Measurements from ENCODE around the gene TMEM52. TPM values are rescaled to one million over a fixed set of nuclear protein-coding genes. Genes with fewer than 3 reads are reported as not detected.

Gene TMEM52
- total and polyA plus RNA-seq, 2 of the 13 experiments (the other 11 are each of a cell fraction or from before 2014, with no cell fraction given), result 13.2 to 18.7 TPM

DNA sequence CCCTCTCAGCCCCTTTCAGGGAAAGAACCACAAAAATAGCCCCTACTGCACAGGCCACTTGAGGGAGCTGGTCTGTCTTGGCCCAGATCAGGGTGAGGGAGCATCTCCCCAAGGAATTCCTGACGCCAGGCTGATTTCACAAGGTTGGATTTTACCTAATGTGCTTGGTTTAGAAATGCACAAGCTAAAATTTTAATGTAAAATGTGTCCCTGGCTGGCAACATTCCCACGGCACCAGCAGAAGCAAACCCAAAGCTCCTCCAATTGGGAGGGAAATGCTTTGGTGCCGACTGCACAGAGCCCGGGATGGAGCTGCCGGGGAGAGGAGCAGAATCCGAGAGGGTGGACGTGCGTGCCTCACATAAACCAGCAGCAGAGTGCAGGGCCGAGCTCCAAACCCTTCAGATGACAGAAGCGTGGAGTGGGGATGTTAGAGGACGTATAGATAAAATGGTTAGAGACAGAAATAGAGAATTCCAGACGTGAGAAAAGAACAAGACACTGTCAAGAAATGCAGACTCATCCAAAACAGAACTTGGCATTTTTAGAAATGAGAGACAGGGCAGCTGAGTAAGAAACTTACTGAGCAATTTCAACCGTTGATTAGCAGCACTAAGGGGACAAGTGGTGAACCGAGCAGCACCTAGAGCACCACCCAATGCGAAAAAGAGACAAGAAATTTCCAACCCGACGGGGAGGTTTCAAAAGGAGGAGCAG lies 41.6 kb upstream of the TMEM52 start (continued):
- TF ChIP-seq, protein P1, sequence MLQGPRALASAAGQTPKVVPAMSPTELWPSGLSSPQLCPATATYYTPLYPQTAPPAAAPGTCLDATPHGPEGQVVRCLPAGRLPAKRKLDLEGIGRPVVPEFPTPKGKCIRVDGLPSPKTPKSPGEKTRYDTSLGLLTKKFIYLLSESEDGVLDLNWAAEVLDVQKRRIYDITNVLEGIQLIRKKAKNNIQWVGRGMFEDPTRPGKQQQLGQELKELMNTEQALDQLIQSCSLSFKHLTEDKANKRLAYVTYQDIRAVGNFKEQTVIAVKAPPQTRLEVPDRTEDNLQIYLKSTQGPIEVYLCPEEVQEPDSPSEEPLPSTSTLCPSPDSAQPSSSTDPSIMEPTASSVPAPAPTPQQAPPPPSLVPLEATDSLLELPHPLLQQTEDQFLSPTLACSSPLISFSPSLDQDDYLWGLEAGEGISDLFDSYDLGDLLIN (CRISPR knock-in tag; IDR thresholded peaks at IDR 0.05; ENCODE audit: borderline replicate concordance), result no peak
- no peak for TF ChIP-seq THAP11 (CRISPR knock-in tag; IDR thresholded peaks at IDR 0.05)
- TF ChIP-seq, protein P2, sequence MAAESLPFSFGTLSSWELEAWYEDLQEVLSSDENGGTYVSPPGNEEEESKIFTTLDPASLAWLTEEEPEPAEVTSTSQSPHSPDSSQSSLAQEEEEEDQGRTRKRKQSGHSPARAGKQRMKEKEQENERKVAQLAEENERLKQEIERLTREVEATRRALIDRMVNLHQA (CRISPR knock-in tag; IDR thresholded peaks at IDR 0.05), result no peak
- TF ChIP-seq ZNF768 (CRISPR knock-in tag; IDR thresholded peaks at IDR 0.05), result peak; percentile 58; the same call in 1 of the 2 replicates
- TF ChIP-seq, protein P3, sequence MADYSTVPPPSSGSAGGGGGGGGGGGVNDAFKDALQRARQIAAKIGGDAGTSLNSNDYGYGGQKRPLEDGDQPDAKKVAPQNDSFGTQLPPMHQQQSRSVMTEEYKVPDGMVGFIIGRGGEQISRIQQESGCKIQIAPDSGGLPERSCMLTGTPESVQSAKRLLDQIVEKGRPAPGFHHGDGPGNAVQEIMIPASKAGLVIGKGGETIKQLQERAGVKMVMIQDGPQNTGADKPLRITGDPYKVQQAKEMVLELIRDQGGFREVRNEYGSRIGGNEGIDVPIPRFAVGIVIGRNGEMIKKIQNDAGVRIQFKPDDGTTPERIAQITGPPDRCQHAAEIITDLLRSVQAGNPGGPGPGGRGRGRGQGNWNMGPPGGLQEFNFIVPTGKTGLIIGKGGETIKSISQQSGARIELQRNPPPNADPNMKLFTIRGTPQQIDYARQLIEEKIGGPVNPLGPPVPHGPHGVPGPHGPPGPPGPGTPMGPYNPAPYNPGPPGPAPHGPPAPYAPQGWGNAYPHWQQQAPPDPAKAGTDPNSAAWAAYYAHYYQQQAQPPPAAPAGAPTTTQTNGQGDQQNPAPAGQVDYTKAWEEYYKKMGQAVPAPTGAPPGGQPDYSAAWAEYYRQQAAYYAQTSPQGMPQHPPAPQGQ (CRISPR knock-in tag; IDR thresholded peaks at IDR 0.05; ENCODE audit: borderline replicate concordance), result no peak
- TF ChIP-seq ZSCAN22 (CRISPR knock-in tag; IDR thresholded peaks at IDR 0.05), result no peak
- TF ChIP-seq, protein P4, sequence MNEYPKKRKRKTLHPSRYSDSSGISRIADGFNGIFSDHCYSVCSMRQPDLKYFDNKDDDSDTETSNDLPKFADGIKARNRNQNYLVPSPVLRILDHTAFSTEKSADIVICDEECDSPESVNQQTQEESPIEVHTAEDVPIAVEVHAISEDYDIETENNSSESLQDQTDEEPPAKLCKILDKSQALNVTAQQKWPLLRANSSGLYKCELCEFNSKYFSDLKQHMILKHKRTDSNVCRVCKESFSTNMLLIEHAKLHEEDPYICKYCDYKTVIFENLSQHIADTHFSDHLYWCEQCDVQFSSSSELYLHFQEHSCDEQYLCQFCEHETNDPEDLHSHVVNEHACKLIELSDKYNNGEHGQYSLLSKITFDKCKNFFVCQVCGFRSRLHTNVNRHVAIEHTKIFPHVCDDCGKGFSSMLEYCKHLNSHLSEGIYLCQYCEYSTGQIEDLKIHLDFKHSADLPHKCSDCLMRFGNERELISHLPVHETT (CRISPR knock-in tag; conservative IDR thresholded peaks at IDR 0.05), result 0 out of 2 replicates have a peak, but pooled peaks have one; percentile 13
